ENCODE data around the gene TIE1.

TIE1 gene

DNA sequence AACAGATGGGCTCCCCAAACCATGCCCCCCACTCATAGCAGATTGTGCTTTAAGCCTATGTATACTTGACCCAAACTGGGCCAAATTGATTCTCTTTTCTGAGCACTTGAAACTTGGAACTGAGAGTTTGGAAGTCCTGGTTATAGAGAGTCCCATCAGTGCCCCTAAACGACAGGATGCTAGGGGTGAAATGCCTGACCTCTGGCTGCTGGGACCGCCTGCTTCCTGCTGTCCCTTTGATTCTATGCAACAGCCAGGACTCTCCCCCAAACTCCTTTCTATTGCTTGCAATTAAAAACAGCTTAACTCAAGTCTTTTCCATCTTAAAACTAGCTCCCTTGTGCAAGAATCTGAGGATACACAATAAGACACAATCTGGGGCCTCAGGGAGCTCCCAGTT, 20.1 kb upstream of the TIE1 start:
- no peak for TF ChIP-seq ARNTL (CRISPR knock-in tag; IDR thresholded peaks at IDR 0.05; ENCODE audit: borderline replicate concordance, low read depth)
- no peak for TF ChIP-seq TOX (CRISPR knock-in tag; IDR thresholded peaks at IDR 0.05; ENCODE audit: borderline replicate concordance)
- no peak for TF ChIP-seq ESRRG (CRISPR knock-in tag; IDR thresholded peaks at IDR 0.05)
- TF ChIP-seq ZC3H10 (CRISPR knock-in tag; IDR thresholded peaks at IDR 0.05) = no peak
- TF ChIP-seq ZNF70 (CRISPR knock-in tag; IDR thresholded peaks at IDR 0.05) = no peak
- TF ChIP-seq TCF4 (CRISPR knock-in tag; IDR thresholded peaks at IDR 0.05; ENCODE audit: borderline replicate concordance) = no peak
- no peak for TF ChIP-seq ZFP3 (CRISPR knock-in tag; IDR thresholded peaks at IDR 0.05)
- no peak for TF ChIP-seq BACH2 (CRISPR knock-in tag; IDR thresholded peaks at IDR 0.05; ENCODE audit: borderline replicate concordance)
- no peak for TF ChIP-seq SNAI2 (CRISPR knock-in tag; IDR thresholded peaks at IDR 0.05)
- TF ChIP-seq, protein P1, sequence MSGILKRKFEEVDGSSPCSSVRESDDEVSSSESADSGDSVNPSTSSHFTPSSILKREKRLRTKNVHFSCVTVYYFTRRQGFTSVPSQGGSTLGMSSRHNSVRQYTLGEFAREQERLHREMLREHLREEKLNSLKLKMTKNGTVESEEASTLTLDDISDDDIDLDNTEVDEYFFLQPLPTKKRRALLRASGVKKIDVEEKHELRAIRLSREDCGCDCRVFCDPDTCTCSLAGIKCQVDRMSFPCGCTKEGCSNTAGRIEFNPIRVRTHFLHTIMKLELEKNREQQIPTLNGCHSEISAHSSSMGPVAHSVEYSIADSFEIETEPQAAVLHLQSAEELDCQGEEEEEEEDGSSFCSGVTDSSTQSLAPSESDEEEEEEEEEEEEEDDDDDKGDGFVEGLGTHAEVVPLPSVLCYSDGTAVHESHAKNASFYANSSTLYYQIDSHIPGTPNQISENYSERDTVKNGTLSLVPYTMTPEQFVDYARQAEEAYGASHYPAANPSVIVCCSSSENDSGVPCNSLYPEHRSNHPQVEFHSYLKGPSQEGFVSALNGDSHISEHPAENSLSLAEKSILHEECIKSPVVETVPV (CRISPR knock-in tag; IDR thresholded peaks at IDR 0.05) = no peak
- TF ChIP-seq TSHZ2 (CRISPR knock-in tag; IDR thresholded peaks at IDR 0.05) = no peak
- TF ChIP-seq GLIS3 (CRISPR knock-in tag; IDR thresholded peaks at IDR 0.05) = no peak
- no peak for TF ChIP-seq ZNF8 (CRISPR knock-in tag; IDR thresholded peaks at IDR 0.05)
- no peak for TF ChIP-seq ZFP30 (CRISPR knock-in tag; IDR thresholded peaks at IDR 0.05)
- TF ChIP-seq CREB5 (CRISPR knock-in tag; IDR thresholded peaks at IDR 0.05; ENCODE audit: low read depth) = no peak
- TF ChIP-seq OSR1 (CRISPR knock-in tag; IDR thresholded peaks at IDR 0.05) = no peak
- TF ChIP-seq CSDC2 (CRISPR knock-in tag; IDR thresholded peaks at IDR 0.05) = no peak
- TF ChIP-seq RARB (CRISPR knock-in tag; IDR thresholded peaks at IDR 0.05) = no peak
- TF ChIP-seq POU6F1 (CRISPR knock-in tag; IDR thresholded peaks at IDR 0.05; ENCODE audit: borderline replicate concordance, low read depth) = no peak
- ATAC-seq = no peak

DNA sequence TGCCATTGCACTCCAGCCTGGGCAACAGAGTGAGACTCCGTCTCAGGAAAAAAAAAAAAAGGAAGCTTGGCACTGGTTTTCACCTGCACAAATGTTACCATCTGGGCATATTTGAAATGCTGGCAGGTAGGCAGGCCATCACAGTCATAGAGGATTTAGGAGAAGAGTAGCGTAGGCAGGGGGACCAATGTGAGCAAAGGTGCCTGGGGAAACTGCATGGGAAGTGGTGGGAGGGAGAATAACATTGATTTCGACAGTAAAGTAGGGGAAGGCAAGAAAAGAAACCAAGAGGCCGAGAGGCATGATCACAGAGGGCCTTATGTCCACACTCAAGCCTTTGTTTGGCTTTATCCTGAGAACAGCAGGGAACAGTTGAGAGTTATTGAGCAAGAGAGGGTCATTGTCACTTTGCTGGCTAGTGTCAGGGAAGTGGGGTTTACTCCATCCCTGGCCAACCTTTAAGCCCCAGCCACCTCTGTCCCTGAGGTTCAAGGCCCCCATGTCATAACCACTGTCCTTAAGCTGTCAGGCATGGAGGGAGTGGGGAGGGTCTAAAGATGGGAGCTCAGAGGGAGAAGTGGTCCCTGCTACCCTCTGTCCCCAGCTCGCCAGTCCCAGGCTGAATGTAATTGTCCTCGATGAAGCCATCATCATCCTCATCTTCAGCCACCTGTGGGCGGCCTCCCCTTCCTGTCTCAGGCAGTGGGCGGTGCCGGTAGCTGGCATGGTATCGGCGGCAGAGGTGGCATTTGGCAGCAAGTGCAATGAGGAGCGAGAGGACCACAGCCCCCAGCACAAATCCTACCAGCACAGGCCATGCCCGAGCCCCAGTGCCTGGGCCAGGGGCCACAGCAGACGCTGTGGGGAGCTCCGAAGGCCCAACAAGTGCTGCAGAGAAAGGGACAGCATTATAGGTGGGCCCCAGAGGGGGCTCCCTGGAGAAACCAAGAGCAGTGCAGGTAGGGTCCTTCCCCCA, 18.3 kb upstream of the TIE1 start:
- no peak for TF ChIP-seq ZC3H10 (CRISPR knock-in tag; IDR thresholded peaks at IDR 0.05)
- no peak for TF ChIP-seq SNAI2 (CRISPR knock-in tag; IDR thresholded peaks at IDR 0.05)
- TF ChIP-seq PPARA (CRISPR knock-in tag; IDR thresholded peaks at IDR 0.05; ENCODE audit: borderline replicate concordance) = no peak
- TF ChIP-seq ESRRG (CRISPR knock-in tag; IDR thresholded peaks at IDR 0.05) = no peak
- TF ChIP-seq ISL1 (CRISPR knock-in tag; IDR thresholded peaks at IDR 0.05) = no peak
- TF ChIP-seq OSR1 (CRISPR knock-in tag; IDR thresholded peaks at IDR 0.05) = no peak
- no peak for TF ChIP-seq ZFP30 (CRISPR knock-in tag; IDR thresholded peaks at IDR 0.05)
- TF ChIP-seq ARNTL (CRISPR knock-in tag; IDR thresholded peaks at IDR 0.05; ENCODE audit: borderline replicate concordance, low read depth) = no peak

DNA sequence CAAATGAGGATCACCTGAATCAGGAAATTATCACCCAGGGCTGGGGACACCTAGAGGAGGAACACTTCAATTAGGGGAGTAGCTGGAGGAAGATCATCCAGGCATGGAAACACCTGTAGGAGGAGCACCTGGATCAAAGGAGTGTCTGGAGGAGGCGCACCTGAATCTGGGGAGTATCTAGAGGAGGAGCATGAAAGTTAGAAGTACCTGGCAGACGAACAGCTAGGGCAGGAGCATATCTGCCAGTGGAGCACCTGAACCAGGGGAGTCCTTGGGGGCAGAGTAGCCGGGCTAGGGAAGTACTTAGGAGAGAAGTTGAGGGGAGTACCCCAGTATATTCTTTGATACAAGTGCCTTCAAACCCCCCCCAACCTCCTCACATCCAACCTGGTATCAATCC, 16.7 kb upstream of the TIE1 start:
- TF ChIP-seq ZC3H10 (CRISPR knock-in tag; IDR thresholded peaks at IDR 0.05) (no peak), OSR1 (CRISPR knock-in tag; IDR thresholded peaks at IDR 0.05) (no peak), ARNTL (CRISPR knock-in tag; IDR thresholded peaks at IDR 0.05; ENCODE audit: borderline replicate concordance, low read depth) (no peak), ZNF70 (CRISPR knock-in tag; IDR thresholded peaks at IDR 0.05) (no peak), ZNF565 (CRISPR knock-in tag; conservative IDR thresholded peaks at IDR 0.05; ENCODE audit: low read depth) (no peak), ISL1 (CRISPR knock-in tag; IDR thresholded peaks at IDR 0.05) (no peak), GLIS3 (CRISPR knock-in tag; IDR thresholded peaks at IDR 0.05) (no peak), CREB5 (CRISPR knock-in tag; IDR thresholded peaks at IDR 0.05; ENCODE audit: low read depth) (no peak), BACH2 (CRISPR knock-in tag; IDR thresholded peaks at IDR 0.05; ENCODE audit: borderline replicate concordance) (no peak)
- TF ChIP-seq, protein P1 (CRISPR knock-in tag; IDR thresholded peaks at IDR 0.05) = no peak
- no peak for ATAC-seq

More for the DNA sequence above, 18.3 kb upstream of the TIE1 start:
- ATAC-seq = no peak

All from SK-N-SH treated with all-trans-retinoic acid at 6 μM for 48 hours (cell line).